HEK293 (cell line): ENCODE data around the gene OLFM1.

Experiments used
- CTCF ChIA-PET: fragments of 350-600 bp; formaldehyde crosslinking; extraction: SDS; loops from one replicate; lab custom pipeline; 2021; ENCODE audit warnings: antibody characterized with exemption; lab: Yijun Ruan, JAX
- POLR2A ChIA-PET: fragments of 300-600 bp; formaldehyde crosslinking; extraction: SDS; loops from one replicate; lab custom pipeline; 2020; ENCODE audit warnings: antibody characterized with exemption, inconsistent platforms; lab: Yijun Ruan, JAX
- H3K27ac ChIP-seq: fragments of 200-500 bp; sonication (Bioruptor generic); 2 replicates; pipeline ENCODE4 v1.5.1; 2014; ENCODE audit warnings: low read depth, low read length, control low read depth, inconsistent platforms; ENCODE audit errors: extremely low read depth
- H3K36me3 ChIP-seq, 2 experiments: fragments of 200-500 bp in 1 of 2; sonication (Bioruptor generic) in 1 of 2; 1 replicate in 1 of 2; 2 replicates in 1 of 2; pipeline ENCODE4 v1.5.1; 2014 to 2017; ENCODE audit warnings: inconsistent platforms in 2 of 2, low read length in 2 of 2; ENCODE audit not compliant: control insufficient read depth in 2 of 2, insufficient read depth in 1 of 2
- H3K4me1 ChIP-seq: fragments of 200-500 bp; sonication (Bioruptor generic); 2 replicates; pipeline ENCODE4 v1.5.1; 2014; ENCODE audit warnings: mild to moderate bottlenecking, low read length, inconsistent platforms; ENCODE audit not compliant: control insufficient read depth, insufficient read depth
- H3K4me3 ChIP-seq: 2 replicates; pipeline ENCODE4 v1.5.1; 2011; ENCODE audit warnings: low read depth, mild to moderate bottlenecking, control low read depth, low read length, moderate library complexity
- H3K9me3 ChIP-seq: fragments of 200-500 bp; sonication (Bioruptor generic); 2 replicates; pipeline ENCODE4 v1.5.1; 2014; ENCODE audit warnings: low read depth, low read length, inconsistent platforms; ENCODE audit not compliant: control insufficient read depth, insufficient read depth
- FEZF1 ChIP-seq: fragments of 450-650 bp; formaldehyde crosslinking; IDR thresholded peaks from 2 replicates; pipeline ENCODE4 v1.5.1; 2016; ENCODE audit warnings: missing biosample characterization, missing genetic modification characterization
- KLF10 ChIP-seq: fragments of 450-650 bp; IDR thresholded peaks from 2 replicates; pipeline ENCODE4 v1.5.1; 2018; ENCODE audit warnings: missing biosample characterization, mild to moderate bottlenecking, missing genetic modification characterization
- OSR2 ChIP-seq: fragments of 450-650 bp; formaldehyde crosslinking; IDR thresholded peaks from 2 replicates; pipeline ENCODE4 v1.5.1; 2016; ENCODE audit warnings: missing biosample characterization, missing genetic modification characterization
- PRDM2 ChIP-seq: fragments of 450-650 bp; formaldehyde crosslinking; IDR thresholded peaks from 2 replicates; pipeline ENCODE4 v1.5.1; 2016; ENCODE audit warnings: missing biosample characterization, missing genetic modification characterization, borderline replicate concordance
- SALL2 ChIP-seq: fragments of 450-650 bp; formaldehyde crosslinking; IDR thresholded peaks from 2 replicates; pipeline ENCODE4 v1.5.0; 2017; ENCODE audit warnings: missing biosample characterization, mild to moderate bottlenecking, missing genetic modification characterization, borderline replicate concordance
- YY1 ChIP-seq: fragments of 450-650 bp; formaldehyde crosslinking; IDR thresholded peaks from 2 replicates; pipeline ENCODE4 v1.5.1; 2018; ENCODE audit warnings: missing biosample characterization, missing genetic modification characterization
- ZBTB20 ChIP-seq: fragments of 450-650 bp; formaldehyde crosslinking; IDR thresholded peaks from 2 replicates; pipeline ENCODE4 v1.5.1; 2016; ENCODE audit warnings: missing biosample characterization, missing genetic modification characterization
- ZIC2 ChIP-seq: fragments of 450-650 bp; formaldehyde crosslinking; IDR thresholded peaks from 2 replicates; pipeline ENCODE4 v1.5.1; 2016; ENCODE audit warnings: missing biosample characterization, missing genetic modification characterization
- ZNF707 ChIP-seq: fragments of 450-650 bp; formaldehyde crosslinking; IDR thresholded peaks from 2 replicates; pipeline ENCODE4 v1.5.1; 2016; ENCODE audit warnings: missing biosample characterization, missing genetic modification characterization
- TF ChIP-seq, protein P1 (sequence below): fragments of 450-650 bp; formaldehyde crosslinking; IDR thresholded peaks from 2 replicates; pipeline ENCODE4 v1.5.1; 2016; ENCODE audit warnings: missing biosample characterization, missing genetic modification characterization
- TF ChIP-seq, protein P2 (sequence below): fragments of 450-650 bp; formaldehyde crosslinking; IDR thresholded peaks from 2 replicates; pipeline ENCODE4 v1.5.1; 2016; ENCODE audit warnings: missing biosample characterization, missing genetic modification characterization
- TF ChIP-seq, protein P3 (sequence below): fragments of 450-650 bp; formaldehyde crosslinking; IDR thresholded peaks from 2 replicates; pipeline ENCODE4 v1.5.1; 2016; ENCODE audit warnings: missing biosample characterization, missing genetic modification characterization
- TF ChIP-seq, protein P4 (sequence below): fragments of 450-650 bp; formaldehyde crosslinking; IDR thresholded peaks from 2 replicates; pipeline ENCODE4 v1.5.1; 2016; ENCODE audit warnings: missing biosample characterization, missing genetic modification characterization

Gene OLFM1

GRCh38 chr9:135088348-135088978 lies 995 bp downstream of the OLFM1 start (continued):
- TF ChIP-seq ZNF707 (tag by site-specific recombination) (no peak), YY1 (no peak), FEZF1 (tag by site-specific recombination) (no peak), ZBTB20 (tag by site-specific recombination) (peak; percentile 37; the same call in 1 of the 2 replicates)
- TF ChIP-seq, protein P1, sequence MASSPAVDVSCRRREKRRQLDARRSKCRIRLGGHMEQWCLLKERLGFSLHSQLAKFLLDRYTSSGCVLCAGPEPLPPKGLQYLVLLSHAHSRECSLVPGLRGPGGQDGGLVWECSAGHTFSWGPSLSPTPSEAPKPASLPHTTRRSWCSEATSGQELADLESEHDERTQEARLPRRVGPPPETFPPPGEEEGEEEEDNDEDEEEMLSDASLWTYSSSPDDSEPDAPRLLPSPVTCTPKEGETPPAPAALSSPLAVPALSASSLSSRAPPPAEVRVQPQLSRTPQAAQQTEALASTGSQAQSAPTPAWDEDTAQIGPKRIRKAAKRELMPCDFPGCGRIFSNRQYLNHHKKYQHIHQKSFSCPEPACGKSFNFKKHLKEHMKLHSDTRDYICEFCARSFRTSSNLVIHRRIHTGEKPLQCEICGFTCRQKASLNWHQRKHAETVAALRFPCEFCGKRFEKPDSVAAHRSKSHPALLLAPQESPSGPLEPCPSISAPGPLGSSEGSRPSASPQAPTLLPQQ: peak; percentile 31; the same call in 1 of the 2 replicates
- TF ChIP-seq, protein P2, sequence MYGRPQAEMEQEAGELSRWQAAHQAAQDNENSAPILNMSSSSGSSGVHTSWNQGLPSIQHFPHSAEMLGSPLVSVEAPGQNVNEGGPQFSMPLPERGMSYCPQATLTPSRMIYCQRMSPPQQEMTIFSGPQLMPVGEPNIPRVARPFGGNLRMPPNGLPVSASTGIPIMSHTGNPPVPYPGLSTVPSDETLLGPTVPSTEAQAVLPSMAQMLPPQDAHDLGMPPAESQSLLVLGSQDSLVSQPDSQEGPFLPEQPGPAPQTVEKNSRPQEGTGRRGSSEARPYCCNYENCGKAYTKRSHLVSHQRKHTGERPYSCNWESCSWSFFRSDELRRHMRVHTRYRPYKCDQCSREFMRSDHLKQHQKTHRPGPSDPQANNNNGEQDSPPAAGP (tag by site-specific recombination): 0 out of 2 replicates have a peak, but pooled peaks have one; percentile 15

GRCh38 chr9:135088979-135089847 lies 1.7 kb downstream of the OLFM1 start:
- CTCF ChIA-PET: interaction anchor here (0.5 to 6.0 kb wide), 5 partner anchors 155 to 921 kb away, joined by 3 to 110 read pairs (median 3); no protein-coding TSS in a partner anchor
- H3K4me3 ChIP-seq: no peak overlapping the region

More at GRCh38 chr9:135088979-135089847, 1.7 kb downstream of the OLFM1 start:
- TF ChIP-seq SALL2 (tag by site-specific recombination) (no peak), PRDM2 (tag by site-specific recombination) (no peak), OSR2 (tag by site-specific recombination) (no peak), KLF10 (tag by site-specific recombination) (no peak), ZIC2 (tag by site-specific recombination) (no peak)
- TF ChIP-seq, protein P3, sequence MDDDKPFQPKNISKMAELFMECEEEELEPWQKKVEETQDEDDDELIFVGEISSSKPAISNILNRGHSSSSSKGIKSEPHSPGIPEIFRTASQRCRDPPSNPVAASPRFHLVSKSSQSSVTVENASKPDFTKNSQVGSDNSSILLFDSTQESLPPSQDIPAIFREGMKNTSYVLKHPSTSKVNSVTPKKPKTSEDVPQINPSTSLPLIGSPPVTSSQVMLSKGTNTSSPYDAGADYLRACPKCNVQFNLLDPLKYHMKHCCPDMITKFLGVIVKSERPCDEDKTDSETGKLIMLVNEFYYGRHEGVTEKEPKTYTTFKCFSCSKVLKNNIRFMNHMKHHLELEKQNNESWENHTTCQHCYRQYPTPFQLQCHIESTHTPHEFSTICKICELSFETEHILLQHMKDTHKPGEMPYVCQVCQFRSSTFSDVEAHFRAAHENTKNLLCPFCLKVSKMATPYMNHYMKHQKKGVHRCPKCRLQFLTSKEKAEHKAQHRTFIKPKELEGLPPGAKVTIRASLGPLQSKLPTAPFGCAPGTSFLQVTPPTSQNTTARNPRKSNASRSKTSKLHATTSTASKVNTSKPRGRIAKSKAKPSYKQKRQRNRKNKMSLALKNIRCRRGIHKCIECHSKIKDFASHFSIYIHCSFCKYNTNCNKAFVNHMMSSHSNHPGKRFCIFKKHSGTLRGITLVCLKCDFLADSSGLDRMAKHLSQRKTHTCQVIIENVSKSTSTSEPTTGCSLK: no peak
- TF ChIP-seq, protein P4, sequence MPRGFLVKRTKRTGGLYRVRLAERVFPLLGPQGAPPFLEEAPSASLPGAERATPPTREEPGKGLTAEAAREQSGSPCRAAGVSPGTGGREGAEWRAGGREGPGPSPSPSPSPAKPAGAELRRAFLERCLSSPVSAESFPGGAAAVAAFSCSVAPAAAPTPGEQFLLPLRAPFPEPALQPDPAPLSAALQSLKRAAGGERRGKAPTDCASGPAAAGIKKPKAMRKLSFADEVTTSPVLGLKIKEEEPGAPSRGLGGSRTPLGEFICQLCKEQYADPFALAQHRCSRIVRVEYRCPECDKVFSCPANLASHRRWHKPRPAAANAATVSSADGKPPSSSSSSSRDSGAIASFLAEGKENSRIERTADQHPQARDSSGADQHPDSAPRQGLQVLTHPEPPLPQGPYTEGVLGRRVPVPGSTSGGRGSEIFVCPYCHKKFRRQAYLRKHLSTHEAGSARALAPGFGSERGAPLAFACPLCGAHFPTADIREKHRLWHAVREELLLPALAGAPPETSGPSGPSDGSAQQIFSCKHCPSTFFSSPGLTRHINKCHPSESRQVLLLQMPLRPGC (tag by site-specific recombination): no peak
- POLR2A ChIA-PET: no interaction called here
- Histone ChIP-seq H3K27ac (no peak overlapping the region), H3K4me1 (no peaks in the 10 kb centered on the region), H3K9me3 (no peaks in the 10 kb centered on the region), H3K36me3 (no peaks in the 10 kb centered on the region)
